Measurements from ENCODE around the gene USP44. TPM values are rescaled to one million over a fixed set of nuclear protein-coding genes. Genes with fewer than 3 reads are reported as not detected.

Gene USP44
- total and polyA plus RNA-seq, 2 of the 8 experiments (the other 6 are each of a cell fraction or from before 2014, with no cell fraction given): 129 to 197 TPM

- Histone ChIP-seq H2BK5ac (ENCODE audit: low read depth, low read length) (no peak overlapping the region), H3K4me1 (replicated peaks in 1 of 4; ENCODE audit: control insufficient read depth in 3 of 4, insufficient read depth in 4 of 4, low read length in 3 of 4) (peaks cover 0 to 7% (median 2%) of the 10 kb centered on the region in 4 experiments; a peak in 3 of 7 replicates), H3K4me2 (ENCODE audit: insufficient read depth in 1 of 2, low read depth in 2 of 2, low read length in 2 of 2) (no peak overlapping the region), H3K9ac (replicated peaks in 1 of 4; ENCODE audit: extremely low read depth in 1 of 4, low read depth in 3 of 4, low read length in 3 of 4) (no peak overlapping the region), H3K18ac (ENCODE audit: extremely low read depth, low read length) (no peak overlapping the region), H2BK15ac (ENCODE audit: low read length) (no peak overlapping the region), H4K8ac (ENCODE audit: extremely low read depth, insufficient read depth, low read length) (no peak overlapping the region), H4K91ac (replicated peaks; ENCODE audit: insufficient read length, low read length) (no peak overlapping the region), H3K4me3 (ENCODE audit: extremely low read depth in 1 of 4, insufficient read depth in 2 of 4, low read depth in 3 of 4, low read length in 4 of 4) (no peak overlapping the region), H3K27ac (ENCODE audit: low read depth, low read length) (no peak overlapping the region), H3K36me3 (ENCODE audit: control insufficient read depth in 2 of 4, insufficient read depth in 4 of 4, low read length in 3 of 4) (no peaks in the 10 kb centered on the region), H3K79me1 (ENCODE audit: low read depth, low read length) (no peaks in the 10 kb centered on the region), H3K23me2 (ENCODE audit: low read depth, low read length) (no peaks in the 10 kb centered on the region), H4K5ac (ENCODE audit: insufficient read length, low read depth, low read length) (no peak overlapping the region), H3K9me3 (ENCODE audit: insufficient read depth in 2 of 2, low read depth in 1 of 2, low read length in 1 of 2) (no peaks in the 10 kb centered on the region), H3K56ac (replicated peaks; ENCODE audit: insufficient read length, low read depth, low read length) (no peak overlapping the region), H3K27me3 (replicated peaks in 1 of 4; ENCODE audit: control insufficient read depth in 3 of 4, extremely low read depth in 1 of 4, insufficient read depth in 3 of 4, low read length in 3 of 4) (no peaks in the 10 kb centered on the region), H3K14ac (ENCODE audit: insufficient read length) (no peak overlapping the region), H3K23ac (ENCODE audit: insufficient read length) (no peak overlapping the region), H3K4ac (replicated peaks; ENCODE audit: insufficient read length, low read depth, low read length) (no peak overlapping the region), H2BK20ac (ENCODE audit: low read length) (no peak overlapping the region), H2BK120ac (replicated peaks; ENCODE audit: low read depth, low read length) (no peak overlapping the region), H4K20me1 (replicated peaks in 1 of 2; ENCODE audit: control insufficient read depth in 1 of 2, insufficient read depth in 2 of 2, low read length in 2 of 2) (no peaks in the 10 kb centered on the region), H2BK12ac (ENCODE audit: low read depth, low read length) (no peak overlapping the region), H2AK5ac (ENCODE audit: low read depth, low read length) (no peak overlapping the region), H3K79me2 (ENCODE audit: control insufficient read depth in 1 of 2, insufficient read depth in 2 of 2, low read length in 2 of 2) (no peaks in the 10 kb centered on the region), H2AFZ (ENCODE audit: low read length) (no peak overlapping the region)
- WGBS, 2 experiments (ENCODE audit: extremely low coverage in 1 of 2, insufficient coverage in 1 of 2, insufficient read length in 1 of 2, insufficient replicate concordance in 2 of 2, low coverage in 1 of 2, low lambda C conversion rate in 2 of 2, missing lambda C conversion rate in 1 of 2): 97% methylated on average over 2 of the region's 2 CpGs; no CpG with 5 or more reads in 1 of the 2 experiments
- DNase-seq (ENCODE audit: low read depth in 1 of 2, low spot score in 2 of 2): no peak
- POLR2A ChIA-PET (ENCODE audit: partially characterized antibody): no interaction called here
- CTCF ChIA-PET (ENCODE audit: partially characterized antibody): interaction anchor here (0.6 to 1.5 kb wide), 4 partner anchors 9 to 147 kb away, joined by 3 to 6 read pairs (median 4); no protein-coding TSS in a partner anchor
- no peak for FAIRE-seq
- TF ChIP-seq, protein P1, sequence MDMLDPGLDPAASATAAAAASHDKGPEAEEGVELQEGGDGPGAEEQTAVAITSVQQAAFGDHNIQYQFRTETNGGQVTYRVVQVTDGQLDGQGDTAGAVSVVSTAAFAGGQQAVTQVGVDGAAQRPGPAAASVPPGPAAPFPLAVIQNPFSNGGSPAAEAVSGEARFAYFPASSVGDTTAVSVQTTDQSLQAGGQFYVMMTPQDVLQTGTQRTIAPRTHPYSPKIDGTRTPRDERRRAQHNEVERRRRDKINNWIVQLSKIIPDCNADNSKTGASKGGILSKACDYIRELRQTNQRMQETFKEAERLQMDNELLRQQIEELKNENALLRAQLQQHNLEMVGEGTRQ (IDR thresholded peaks at IDR 0.05; ENCODE audit: low read length): no peak
- TF ChIP-seq FOSL1 (IDR thresholded peaks at IDR 0.05; ENCODE audit: insufficient read depth, low read depth, low read length) (no peak), TEAD4 (IDR thresholded peaks at IDR 0.05; ENCODE audit: low read depth, low read length) (no peak), SP2 (IDR thresholded peaks at IDR 0.05; ENCODE audit: low read length) (no peak), SUZ12 (IDR thresholded peaks at IDR 0.05; ENCODE audit: low read length) (no peak)
Observed at GRCh38 chr12:95590775-95591174, 39.5 kb upstream of the USP44 start.
